Neuronal stem cell (in vitro differentiated cells): ENCODE data around the gene FMNL3.
A peak's percentile ranks its signal among the peaks of the same experiment; 100 is the strongest.

Experiments used
- DNase-seq: peaks from one replicate; pipeline ENCODE4 v3.0.0-alpha.2; 2013; ENCODE audit warnings: low spot score
- H2AFZ ChIP-seq: one replicate; pipeline ENCODE4 v1.6.1; 2013; ENCODE audit warnings: mild to moderate bottlenecking, low read length, inconsistent platforms
- H2AK5ac ChIP-seq: 2 replicates; pipeline ENCODE4 v1.6.1; 2013; ENCODE audit warnings: low read depth, mild to moderate bottlenecking, inconsistent platforms, low read length, moderate library complexity, mixed read lengths
- H2BK120ac ChIP-seq: 2 replicates; pipeline ENCODE4 v1.6.1; 2013; ENCODE audit warnings: low read depth, mild to moderate bottlenecking, inconsistent platforms, low read length, moderate library complexity, mixed read lengths
- H2BK12ac ChIP-seq: one replicate; pipeline ENCODE4 v1.6.1; 2013; ENCODE audit warnings: low read length, inconsistent platforms
- H2BK15ac ChIP-seq: 2 replicates; pipeline ENCODE4 v1.6.1; 2013; ENCODE audit warnings: mild to moderate bottlenecking, low read length, inconsistent platforms, mixed read lengths
- H2BK5ac ChIP-seq: one replicate; pipeline ENCODE4 v1.6.1; 2013; ENCODE audit warnings: inconsistent platforms, mild to moderate bottlenecking, low read length, moderate library complexity
- H3K14ac ChIP-seq: one replicate; pipeline ENCODE4 v1.6.1; 2013; ENCODE audit warnings: low read length, inconsistent platforms
- H3K18ac ChIP-seq: 2 replicates; pipeline ENCODE4 v1.6.1; 2013; ENCODE audit warnings: low read length, inconsistent platforms
- H3K23ac ChIP-seq: 2 replicates; pipeline ENCODE4 v1.6.1; 2013; ENCODE audit warnings: low read depth, mild to moderate bottlenecking, mixed read lengths, low read length, inconsistent platforms; ENCODE audit not compliant: poor library complexity
- H3K27ac ChIP-seq: replicated peaks from 3 replicates; pipeline ENCODE4 v1.5.1; 2013; ENCODE audit warnings: low read length, inconsistent platforms
- H3K27me3 ChIP-seq, 3 experiments: 2 replicates each; pipeline ENCODE4 v1.6.1; 2013; ENCODE audit warnings: low read length in 3 of 3, mild to moderate bottlenecking in 2 of 3, inconsistent platforms in 1 of 3, low read depth in 1 of 3, mixed read lengths in 1 of 3, moderate library complexity in 1 of 3; ENCODE audit not compliant: control insufficient read depth in 3 of 3, insufficient read depth in 3 of 3
- H3K36me3 ChIP-seq, 2 donors: replicated peaks in 1 of 2; 2 replicates each; pipeline ENCODE4 v1.6.1; 2013; ENCODE audit warnings: low read length in 2 of 2; ENCODE audit not compliant: control insufficient read depth in 2 of 2, insufficient read depth in 2 of 2
- H3K4ac ChIP-seq: 2 replicates; pipeline ENCODE4 v1.6.1; 2013; ENCODE audit warnings: inconsistent platforms, mild to moderate bottlenecking, low read length, moderate library complexity
- H3K4me1 ChIP-seq, 2 donors: 1 replicate in 1 of 2; 2 replicates in 1 of 2; pipeline ENCODE4 v1.6.1; 2013; ENCODE audit warnings: low read length in 2 of 2, low read depth in 1 of 2; ENCODE audit not compliant: control insufficient read depth in 2 of 2, insufficient read depth in 1 of 2
- H3K4me2 ChIP-seq: one replicate; pipeline ENCODE4 v1.6.1; 2013; ENCODE audit warnings: mild to moderate bottlenecking, low read length, inconsistent platforms; ENCODE audit not compliant: insufficient read depth, poor library complexity, severe bottlenecking
- H3K4me3 ChIP-seq, 2 donors: 2 replicates each; pipeline ENCODE4 v1.5.1; 2013; ENCODE audit warnings: low read length in 2 of 2, mild to moderate bottlenecking in 2 of 2, inconsistent platforms in 1 of 2, moderate library complexity in 1 of 2
- H3K79me1 ChIP-seq: one replicate; pipeline ENCODE4 v1.6.1; 2013; ENCODE audit warnings: low read depth, mild to moderate bottlenecking, inconsistent platforms, low read length, moderate library complexity
- H3K9ac ChIP-seq: one replicate; pipeline ENCODE4 v1.6.1; 2013; ENCODE audit warnings: mild to moderate bottlenecking, low read depth, low read length, inconsistent platforms; ENCODE audit not compliant: poor library complexity
- H3K9me3 ChIP-seq, 2 donors: replicated peaks in 1 of 2; 2 replicates each; pipeline versions ENCODE3 to v1.6.1; 2013; ENCODE audit warnings: low read length in 2 of 2, mild to moderate bottlenecking in 2 of 2, inconsistent platforms in 1 of 2, low read depth in 1 of 2, mixed read lengths in 1 of 2, moderate library complexity in 1 of 2; ENCODE audit not compliant: control insufficient read depth in 2 of 2, insufficient read depth in 1 of 2
- H4K8ac ChIP-seq: one replicate; pipeline ENCODE4 v1.6.1; 2013; ENCODE audit warnings: low read depth, mild to moderate bottlenecking, inconsistent platforms, low read length, moderate library complexity
- H4K91ac ChIP-seq: one replicate; pipeline ENCODE4 v1.6.1; 2013; ENCODE audit warnings: low read length, low read depth, mild to moderate bottlenecking, inconsistent platforms; ENCODE audit not compliant: poor library complexity
- WGBS, 2 donors: extraction: QIAGEN DNeasy Blood & Tissue Kit; methylation state at CpG; one replicate each; pipeline ENCODE4 v1.1.7; 2013; ENCODE audit warnings: missing lambda C conversion rate in 2 of 2, mixed read lengths in 1 of 2; ENCODE audit not compliant: insufficient read length in 2 of 2, insufficient replicate concordance in 1 of 2; ENCODE audit errors: extremely low coverage in 2 of 2; 5-methylcytosine and 5-hydroxymethylcytosine counted together

The FMNL3 gene

GRCh38 chr12:49659753-49660152 lies 47.5 kb downstream of the FMNL3 start:
- no peak overlapping the region for H4K8ac ChIP-seq
- no peak overlapping the region for H3K4me3 ChIP-seq
- no peak overlapping the region for H2BK15ac ChIP-seq
- H3K4me2 ChIP-seq = no peak overlapping the region
- no peak for DNase-seq
- no peak overlapping the region for H3K23ac ChIP-seq
- peaks cover 2 to 14% of the 10 kb centered on the region in 2 donors for H3K4me1 ChIP-seq
- peaks cover 0 to 1% of the 10 kb centered on the region in 2 donors for H3K9me3 ChIP-seq
- no peaks in the 10 kb centered on the region for H3K27me3 ChIP-seq
- peaks cover 17 to 75% of the 10 kb centered on the region in 2 donors for H3K36me3 ChIP-seq
- no peaks in the 10 kb centered on the region for H3K79me1 ChIP-seq
- H2BK5ac ChIP-seq = no peak overlapping the region
- no peak overlapping the region for H3K27ac ChIP-seq
- H3K4ac ChIP-seq = no peak overlapping the region
- H2BK12ac ChIP-seq = no peak overlapping the region
- H3K18ac ChIP-seq = no peak overlapping the region
- no CpG with 5 or more reads among the region's 1 CpG for WGBS, 2 donors
- H2AFZ ChIP-seq = no peak overlapping the region
- no peak overlapping the region for H3K9ac ChIP-seq
- H3K14ac ChIP-seq = no peak overlapping the region
- H2BK120ac ChIP-seq = no peak overlapping the region
- no peak overlapping the region for H2AK5ac ChIP-seq
- H4K91ac ChIP-seq = no peak overlapping the region

DNA sequence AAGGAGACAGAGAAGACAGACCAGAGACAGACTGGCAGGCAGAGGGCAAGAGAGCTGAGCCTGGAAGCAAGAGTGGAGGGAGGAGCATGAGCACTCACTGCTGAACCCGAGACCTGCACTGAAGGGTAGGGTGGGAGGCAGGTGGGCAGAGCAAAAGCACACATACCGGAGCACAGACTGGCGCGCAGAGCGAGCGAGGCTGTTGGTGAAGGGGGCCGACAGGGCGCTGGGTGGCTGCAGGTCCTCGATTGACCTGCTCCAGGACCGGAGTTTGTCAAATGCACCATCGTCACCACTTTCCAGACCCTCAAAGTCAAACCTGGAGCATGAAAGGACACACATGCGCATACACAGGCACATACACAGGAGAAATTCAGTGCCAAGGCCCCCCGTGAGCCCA lies 48.9 kb downstream of the FMNL3 start:
- peaks cover 2% of the 10 kb centered on the region for H3K79me1 ChIP-seq
- H3K36me3 ChIP-seq = peaks cover 23 to 90% of the 10 kb centered on the region in 2 donors
- no peak overlapping the region for H2BK15ac ChIP-seq
- no peak overlapping the region for H3K4me3 ChIP-seq
- H3K4me1 ChIP-seq = peaks cover 0 to 11% of the 10 kb centered on the region in 2 donors
- no CpG with 5 or more reads among the region's 13 CpGs for WGBS, 2 donors
- no peak overlapping the region for H2BK12ac ChIP-seq
- H2BK5ac ChIP-seq = peak overlapping the region; percentile 28
- no peak overlapping the region for H2AK5ac ChIP-seq
- H3K23ac ChIP-seq = no peak overlapping the region
- H3K27me3 ChIP-seq = no peaks in the 10 kb centered on the region
- peak overlapping the region; percentile 33 for H3K9ac ChIP-seq
- H3K14ac ChIP-seq = no peak overlapping the region
- H3K18ac ChIP-seq = no peak overlapping the region
- H3K27ac ChIP-seq = no peak overlapping the region
- peaks cover 0 to 1% of the 10 kb centered on the region in 2 donors for H3K9me3 ChIP-seq
- no peak overlapping the region for H3K4ac ChIP-seq
- H2AFZ ChIP-seq = no peak overlapping the region
- peak overlapping the region; percentile 6 for H4K8ac ChIP-seq
- H2BK120ac ChIP-seq = no peak overlapping the region
- no peak overlapping the region for H4K91ac ChIP-seq
- no peak overlapping the region for H3K4me2 ChIP-seq
- DNase-seq = no peak

DNA sequence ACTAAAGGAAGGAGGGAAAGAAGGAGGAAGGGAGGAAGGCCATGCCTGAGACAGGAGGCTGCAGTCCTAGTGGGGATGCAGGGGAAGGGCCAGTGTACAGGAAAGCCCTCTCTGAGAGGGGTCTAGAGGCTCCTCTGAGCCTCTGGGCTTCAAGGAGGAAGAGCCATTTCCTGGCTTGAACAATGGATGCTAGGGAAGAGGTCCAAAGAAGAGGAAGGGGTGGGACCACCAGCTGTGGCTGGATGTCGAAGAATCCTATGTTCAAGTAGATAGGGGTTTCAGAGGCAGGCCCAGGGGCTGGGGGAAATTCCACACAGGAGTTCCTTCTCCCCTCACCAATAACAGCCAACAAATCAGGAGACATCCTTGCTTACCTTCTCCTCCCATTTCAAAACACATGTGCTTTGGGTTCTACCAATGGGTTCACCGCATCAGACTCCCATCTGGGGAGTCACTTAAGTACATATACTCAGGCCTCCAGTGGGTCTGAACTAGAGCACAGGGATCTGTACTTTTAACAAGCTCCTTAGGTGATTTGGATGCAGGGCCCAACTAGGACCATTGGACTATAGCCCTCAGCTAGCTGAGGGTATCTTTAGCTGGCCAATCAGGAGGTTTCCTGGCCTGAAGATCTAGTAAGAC lies 51.5 kb downstream of the FMNL3 start:
- no peak overlapping the region for H3K9ac ChIP-seq
- H2BK120ac ChIP-seq = no peak overlapping the region
- no CpG with 5 or more reads among the region's 2 CpGs for WGBS, 2 donors
- H3K14ac ChIP-seq = no peak overlapping the region
- no peak overlapping the region for H3K23ac ChIP-seq
- no peak for DNase-seq
- peaks cover 27 to 97% of the 10 kb centered on the region in 2 donors for H3K36me3 ChIP-seq
- no peaks in the 10 kb centered on the region for H3K27me3 ChIP-seq
- H3K4me1 ChIP-seq = peaks cover 0 to 6% of the 10 kb centered on the region in 2 donors
- H3K27ac ChIP-seq = no peak overlapping the region
- H3K4me3 ChIP-seq = no peak overlapping the region
- H2BK15ac ChIP-seq = no peak overlapping the region
- no peak overlapping the region for H2AFZ ChIP-seq
- H3K79me1 ChIP-seq = peaks cover 2% of the 10 kb centered on the region
- no peak overlapping the region for H2AK5ac ChIP-seq
- H3K4ac ChIP-seq = no peak overlapping the region
- no peak overlapping the region for H4K91ac ChIP-seq
- H2BK12ac ChIP-seq = no peak overlapping the region
- no peaks in the 10 kb centered on the region for H3K9me3 ChIP-seq
- no peak overlapping the region for H3K18ac ChIP-seq
- H4K8ac ChIP-seq = no peak overlapping the region
- no peak overlapping the region for H3K4me2 ChIP-seq
- no peak overlapping the region for H2BK5ac ChIP-seq

- no peak overlapping the region for H3K23ac ChIP-seq
Observed at GRCh38 chr12:49654715-49655114, 52.5 kb downstream of the FMNL3 start.

More at GRCh38 chr12:49654715-49655114, 52.5 kb downstream of the FMNL3 start:
- H2AFZ ChIP-seq = no peak overlapping the region
- H3K4me1 ChIP-seq = peaks cover 0 to 6% of the 10 kb centered on the region in 2 donors
- peaks cover 34 to 98% of the 10 kb centered on the region in 2 donors for H3K36me3 ChIP-seq
- no peak overlapping the region for H4K91ac ChIP-seq
- H3K4ac ChIP-seq = no peak overlapping the region
- H3K9ac ChIP-seq = no peak overlapping the region
- H4K8ac ChIP-seq = no peak overlapping the region
- H3K18ac ChIP-seq = no peak overlapping the region
- no peaks in the 10 kb centered on the region for H3K27me3 ChIP-seq
- no peak overlapping the region for H2BK5ac ChIP-seq
- no peak for DNase-seq
- H3K27ac ChIP-seq = no peak overlapping the region
- no peak overlapping the region for H2BK12ac ChIP-seq
- H3K14ac ChIP-seq = no peak overlapping the region
- no peak overlapping the region for H2BK15ac ChIP-seq
- H2BK120ac ChIP-seq = no peak overlapping the region
- no peaks in the 10 kb centered on the region for H3K9me3 ChIP-seq
- no peak overlapping the region for H3K4me3 ChIP-seq
- H3K79me1 ChIP-seq = peaks cover 2% of the 10 kb centered on the region
- H3K4me2 ChIP-seq = no peak overlapping the region
- H2AK5ac ChIP-seq = no peak overlapping the region
- no CpG with 5 or more reads among the region's 5 CpGs for WGBS, 2 donors
